GM12878 (cell line): ENCODE measurements around the gene LIF. TPM values are rescaled to one million over a fixed set of nuclear protein-coding genes. Genes with fewer than 3 reads are reported as not detected.

Experiments
- BCL11A ChIP-seq: IDR thresholded peaks from 2 replicates; pipeline ENCODE4 v1.6.1; 2011; ENCODE audit warnings: low read depth, low read length
- CBFB ChIP-seq: IDR thresholded peaks from 2 replicates; pipeline ENCODE4 v1.6.1; 2016; ENCODE audit warnings: antibody characterized with exemption, low read depth
- CREB1 ChIP-seq: IDR thresholded peaks from 2 replicates; pipeline ENCODE4 v1.6.1; 2012; ENCODE audit warnings: low read depth, mild to moderate bottlenecking, inconsistent platforms
- CUX1 ChIP-seq: IDR thresholded peaks from 2 replicates; pipeline ENCODE4 v1.6.1; 2012; ENCODE audit warnings: improper control_type of control experiment, low read depth, low read length; ENCODE audit not compliant: insufficient replicate concordance
- EZH2 ChIP-seq: IDR thresholded peaks from 2 replicates; pipeline ENCODE4 v1.6.1; 2012; ENCODE audit warnings: low read depth, mild to moderate bottlenecking, control low read depth, inconsistent platforms, low read length, borderline replicate concordance; ENCODE audit not compliant: control insufficient read depth
- FOXK2 ChIP-seq: fragments of 450-650 bp; IDR thresholded peaks from 2 replicates; pipeline ENCODE4 v1.6.1; 2017; ENCODE audit warnings: mild to moderate bottlenecking, moderate library complexity
- IKZF1 ChIP-seq: fragments of 450-650 bp; conservative IDR thresholded peaks from 2 replicates; pipeline ENCODE4 v1.6.1; 2017; ENCODE audit warnings: antibody characterized with exemption, mild to moderate bottlenecking
- JUNB ChIP-seq: IDR thresholded peaks from 2 replicates; pipeline ENCODE4 v1.6.1; 2016; ENCODE audit warnings: antibody characterized with exemption, mild to moderate bottlenecking
- MYC ChIP-seq: IDR thresholded peaks from 2 replicates; pipeline ENCODE4 v1.6.1; 2011; ENCODE audit warnings: mild to moderate bottlenecking, low read length, moderate library complexity, inconsistent platforms; ENCODE audit not compliant: insufficient read depth, insufficient replicate concordance, insufficient read length, severe bottlenecking
- NR2C2 ChIP-seq: IDR thresholded peaks from 2 replicates; pipeline ENCODE4 v1.6.1; 2011; ENCODE audit warnings: borderline replicate concordance, low read depth; ENCODE audit not compliant: control insufficient read depth, insufficient read length
- POLR2AphosphoS5 ChIP-seq: IDR thresholded peaks from 2 replicates; pipeline ENCODE4 v1.6.1; 2011; ENCODE audit warnings: mild to moderate bottlenecking, low read length, inconsistent platforms
- SP1 ChIP-seq: IDR thresholded peaks from one replicate; pipeline ENCODE4 v1.6.1; 2011; ENCODE audit warnings: low read depth, low read length
- SUPT20H ChIP-seq: IDR thresholded peaks from 2 replicates; pipeline ENCODE4 v1.6.1; 2011; ENCODE audit warnings: low read depth, mild to moderate bottlenecking, low read length, moderate library complexity, borderline replicate concordance; ENCODE audit not compliant: control insufficient read depth
- TARDBP ChIP-seq: IDR thresholded peaks from 2 replicates; pipeline ENCODE4 v1.6.1; 2016; ENCODE audit warnings: borderline replicate concordance
- TCF12 ChIP-seq: IDR thresholded peaks from 2 replicates; pipeline ENCODE4 v1.6.1; 2011; ENCODE audit warnings: low read depth, mild to moderate bottlenecking, low read length
- USF1 ChIP-seq: IDR thresholded peaks from 2 replicates; pipeline ENCODE4 v1.6.1; 2011; ENCODE audit warnings: borderline replicate concordance, low read depth, mild to moderate bottlenecking, moderate library complexity, mixed read lengths, low read length; ENCODE audit not compliant: insufficient read depth; ENCODE audit errors: extremely low read length
- ZBTB40 ChIP-seq: fragments of 450-650 bp; IDR thresholded peaks from 2 replicates; pipeline ENCODE4 v1.6.1; 2016; ENCODE audit warnings: mild to moderate bottlenecking, moderate library complexity, borderline replicate concordance
- ZNF384 ChIP-seq: IDR thresholded peaks from 2 replicates; pipeline ENCODE4 v1.6.1; 2012; ENCODE audit warnings: low read depth, mild to moderate bottlenecking, low read length, improper control_type of control experiment, borderline replicate concordance
- polyA plus RNA-seq, 11 experiments: library from polyadenylated mRNA; depleted of rRNA in 4 of 11; unstranded in 6 of 11; stranded (reverse) in 5 of 11; fragments of >200 nt; fragmentation: Nextera tagmentation in 4 of 11; fragmentation: Illumina TruSeq in 1 of 11; extraction: Ambion mirVana in 4 of 11; extraction: Trizol in 1 of 11; gene quantifications; 1 replicate in 1 of 11; 2 replicates in 10 of 11; pipeline versions ENCODE4 v1.2.1 to v1.2.3, GENCODE V29; 2011 to 2016; ENCODE audit warnings: inconsistent platforms in 2 of 11, missing spikeins in 2 of 11, low read depth in 1 of 11
- total RNA-seq, 4 experiments: library from RNA; depleted of rRNA in 3 of 4; stranded (reverse); fragments of >200 nt in 3 of 4; fragmentation: Illumina TruSeq in 1 of 4; extraction: Trizol in 1 of 4; gene quantifications; 2 replicates each; pipeline versions ENCODE4 v1.2.1 to v1.2.3, GENCODE V29; 2013 to 2021

Gene LIF
- total and polyA plus RNA-seq, 10 of the 15 experiments (the other 5 are each of a cell fraction or from before 2014, with no cell fraction given) = 0.05 to 3.4 (median 0.97) TPM

- TF ChIP-seq ZBTB40 (no peak), TARDBP (no peak), TCF12 (no peak), CREB1 (peak; percentile 79), BCL11A (peak; percentile 40), IKZF1 (peak; percentile 87), SP1 (no peak), CBFB (no peak), ZNF384 (no peak), SUPT20H (no peak), POLR2AphosphoS5 (no peak), CUX1 (no peak), JUNB (peak; percentile 59), USF1 (no peak), EZH2 (no peak), NR2C2 (no peak), FOXK2 (no peak), MYC (no peak)
Observed at GRCh38 chr22:30196141-30196879, 50.2 kb downstream of the LIF start (continued).
